A673 (cell line): ENCODE data around the gene TMEM229B.

Experiments
- EZH2 ChIP-seq: fragments of 200-600 bp; sonication (generic); IDR thresholded peaks from 2 replicates; pipeline ENCODE4 v1.6.1; 2017; ENCODE audit warnings: borderline replicate concordance, low read depth, mild to moderate bottlenecking, mixed read lengths, antibody characterized with exemption, low read length; ENCODE audit not compliant: poor library complexity, severe bottlenecking
- TF ChIP-seq, protein P1 (sequence below): fragments of 300-800, 200-600 bp; sonication (generic); conservative IDR thresholded peaks from 2 replicates; pipeline ENCODE4 v1.5.1; 2017; ENCODE audit warnings: low read depth, mild to moderate bottlenecking, antibody characterized with exemption, low read length, moderate library complexity, mixed read lengths

DNA sequence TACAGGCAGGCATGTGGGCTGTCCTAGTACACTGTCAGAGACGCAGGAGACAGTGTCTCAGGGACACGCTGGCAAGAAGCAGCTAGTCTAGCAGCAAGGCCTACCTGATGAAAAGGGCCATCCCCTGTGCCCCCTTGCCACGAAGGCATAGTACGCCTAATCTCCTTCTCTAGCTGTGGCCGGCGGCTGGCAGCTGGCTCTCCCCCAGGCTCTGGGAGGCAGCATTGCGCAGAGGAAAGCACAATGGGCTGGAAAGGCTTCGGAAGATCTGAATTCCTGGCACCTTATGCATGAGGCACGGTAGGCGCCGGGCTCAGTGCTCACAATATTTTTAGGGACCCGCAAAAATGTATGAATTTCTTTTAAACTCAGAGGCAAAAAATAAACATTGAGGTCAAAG, 28.6 kb upstream of the TMEM229B start:
- TF ChIP-seq, protein P1, sequence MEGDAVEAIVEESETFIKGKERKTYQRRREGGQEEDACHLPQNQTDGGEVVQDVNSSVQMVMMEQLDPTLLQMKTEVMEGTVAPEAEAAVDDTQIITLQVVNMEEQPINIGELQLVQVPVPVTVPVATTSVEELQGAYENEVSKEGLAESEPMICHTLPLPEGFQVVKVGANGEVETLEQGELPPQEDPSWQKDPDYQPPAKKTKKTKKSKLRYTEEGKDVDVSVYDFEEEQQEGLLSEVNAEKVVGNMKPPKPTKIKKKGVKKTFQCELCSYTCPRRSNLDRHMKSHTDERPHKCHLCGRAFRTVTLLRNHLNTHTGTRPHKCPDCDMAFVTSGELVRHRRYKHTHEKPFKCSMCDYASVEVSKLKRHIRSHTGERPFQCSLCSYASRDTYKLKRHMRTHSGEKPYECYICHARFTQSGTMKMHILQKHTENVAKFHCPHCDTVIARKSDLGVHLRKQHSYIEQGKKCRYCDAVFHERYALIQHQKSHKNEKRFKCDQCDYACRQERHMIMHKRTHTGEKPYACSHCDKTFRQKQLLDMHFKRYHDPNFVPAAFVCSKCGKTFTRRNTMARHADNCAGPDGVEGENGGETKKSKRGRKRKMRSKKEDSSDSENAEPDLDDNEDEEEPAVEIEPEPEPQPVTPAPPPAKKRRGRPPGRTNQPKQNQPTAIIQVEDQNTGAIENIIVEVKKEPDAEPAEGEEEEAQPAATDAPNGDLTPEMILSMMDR, result no peak; the same call in 1 of the 2 replicates
- no peak for TF ChIP-seq EZH2
